Smooth muscle cell (in vitro differentiated cells): ENCODE measurements around the gene DNAJC5G. TPM values are rescaled to one million over a fixed set of nuclear protein-coding genes. Genes with fewer than 3 reads are reported as not detected.

Experiments used
- DNase-seq: peaks from one replicate; lab custom pipeline; 2025; ENCODE audit not compliant: unreplicated experiment; lab: John Stamatoyannopoulos, UW
- H2AFZ ChIP-seq: fragments of 200-600 bp; sonication (generic); 2 replicates; pipeline ENCODE4 v1.6.0; 2016; ENCODE audit warnings: antibody characterized with exemption, low read depth, mild to moderate bottlenecking
- H3F3A ChIP-seq: fragments of 200-600 bp; sonication (generic); 2 replicates; pipeline ENCODE4 v1.6.0; 2017; ENCODE audit warnings: antibody characterized with exemption, low read depth
- H3K27ac ChIP-seq: fragments of 200-600 bp; sonication (generic); 2 replicates; pipeline ENCODE4 v1.5.1; 2016; ENCODE audit warnings: low read depth, mild to moderate bottlenecking
- H3K27me3 ChIP-seq: fragments of 200-600 bp; sonication (generic); 2 replicates; pipeline ENCODE4 v1.6.1; 2016; ENCODE audit warnings: low read depth, mild to moderate bottlenecking
- H3K36me3 ChIP-seq: fragments of 200-600 bp; sonication (generic); 2 replicates; pipeline ENCODE4 v1.5.1; 2016; ENCODE audit warnings: low read depth
- H3K4me1 ChIP-seq: fragments of 200-600 bp; sonication (generic); 2 replicates; pipeline ENCODE4 v1.5.1; 2016; ENCODE audit warnings: low read depth
- H3K4me2 ChIP-seq: fragments of 200-600 bp; sonication (generic); 2 replicates; pipeline ENCODE4 v1.6.0; 2016; ENCODE audit warnings: mild to moderate bottlenecking
- H3K4me3 ChIP-seq: fragments of 200-600 bp; sonication (generic); 2 replicates; pipeline ENCODE4 v1.5.1; 2016; ENCODE audit warnings: mild to moderate bottlenecking
- H3K79me2 ChIP-seq: fragments of 200-600 bp; sonication (generic); 2 replicates; pipeline ENCODE4 v1.6.0; 2016; ENCODE audit warnings: low read depth, mild to moderate bottlenecking
- H3K9ac ChIP-seq: fragments of 200-600 bp; sonication (generic); 2 replicates; pipeline ENCODE4 v1.6.0; 2016; ENCODE audit warnings: low read depth
- H3K9me3 ChIP-seq: fragments of 200-600 bp; sonication (generic); replicated peaks from 2 replicates; pipeline ENCODE4 v1.5.1; 2016; ENCODE audit warnings: low read depth
- H4K20me1 ChIP-seq: fragments of 200-600 bp; sonication (generic); 2 replicates; pipeline ENCODE4 v1.6.0; 2016; ENCODE audit warnings: low read depth
- CTCF ChIP-seq: fragments of 200-600 bp; sonication (generic); IDR thresholded peaks from 2 replicates; pipeline ENCODE4 v1.5.1; 2017; ENCODE audit warnings: borderline replicate concordance, mild to moderate bottlenecking, antibody characterized with exemption; ENCODE audit not compliant: insufficient read depth, poor library complexity, severe bottlenecking
- WGBS: methylation state at CpG from one replicate; pipeline ENCODE4 v1.1.7; 2016; ENCODE audit warnings: low lambda C conversion rate; 5-methylcytosine and 5-hydroxymethylcytosine counted together
- polyA plus RNA-seq: library from polyadenylated mRNA; unstranded; fragments of >200 nt; fragmentation: Nextera tagmentation; extraction: Ambion mirVana; gene quantifications from 2 replicates; pipeline ENCODE4 v1.2.1, GENCODE V29; 2016
- total RNA-seq: library from RNA; depleted of rRNA; stranded (reverse); fragments of >200 nt; gene quantifications from 2 replicates; pipeline ENCODE4 v1.2.3, GENCODE V29; 2014

Gene DNAJC5G
- total and polyA plus RNA-seq, 2 experiments from 2014 or later: not detected

GRCh38 chr2:27231921-27232320 lies 43.3 kb upstream of the DNAJC5G start:
- no peaks in the 10 kb centered on the region for H3F3A ChIP-seq
- no peaks in the 10 kb centered on the region for H4K20me1 ChIP-seq
- no peak overlapping the region for H3K9ac ChIP-seq
- H2AFZ ChIP-seq: no peak overlapping the region
- peaks cover 16% of the 10 kb centered on the region for H3K36me3 ChIP-seq
- H3K27me3 ChIP-seq: no peaks in the 10 kb centered on the region
- no peak overlapping the region for H3K4me3 ChIP-seq
- H3K4me2 ChIP-seq: no peak overlapping the region
- no peaks in the 10 kb centered on the region for H3K79me2 ChIP-seq
- H3K9me3 ChIP-seq: no peaks in the 10 kb centered on the region
- no peak for TF ChIP-seq CTCF
- no peak for DNase-seq
- H3K4me1 ChIP-seq: no peaks in the 10 kb centered on the region
- H3K27ac ChIP-seq: no peak overlapping the region
- WGBS: 94% methylated on average over 13 of the region's 13 CpGs

- Histone ChIP-seq H3K4me2 (no peak overlapping the region), H3K27ac (no peak overlapping the region), H3K36me3 (peaks cover 5% of the 10 kb centered on the region), H3K4me3 (no peak overlapping the region), H3F3A (no peaks in the 10 kb centered on the region), H2AFZ (no peak overlapping the region), H4K20me1 (no peaks in the 10 kb centered on the region), H3K4me1 (no peaks in the 10 kb centered on the region), H3K79me2 (no peaks in the 10 kb centered on the region), H3K27me3 (no peaks in the 10 kb centered on the region), H3K9me3 (no peaks in the 10 kb centered on the region), H3K9ac (no peak overlapping the region)
- TF ChIP-seq CTCF: no peak
- WGBS: 98% methylated on average over 14 of the region's 14 CpGs
- no peak for DNase-seq
These were observed 41.9 kb upstream of the DNAJC5G start for GRCh38 chr2:27233341-27233740.

DNA sequence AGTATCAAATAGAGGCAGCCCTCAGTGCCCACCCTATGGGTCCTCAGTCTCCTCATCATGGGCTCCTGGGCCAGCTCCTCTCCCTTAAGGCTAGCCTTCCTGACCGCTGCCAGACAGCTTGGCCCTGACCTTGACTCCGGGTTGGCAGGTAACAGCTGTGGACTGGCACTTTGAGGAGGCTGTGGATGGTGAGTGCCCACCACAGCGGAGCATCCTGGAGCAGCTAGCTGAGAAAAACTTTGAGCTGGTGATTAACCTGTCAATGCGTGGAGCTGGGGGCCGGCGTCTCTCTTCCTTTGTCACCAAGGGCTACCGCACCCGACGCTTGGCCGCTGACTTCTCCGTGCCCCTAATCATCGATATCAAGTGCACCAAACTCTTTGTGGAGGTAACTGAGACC lies 39.1 kb upstream of the DNAJC5G start:
- no peaks in the 10 kb centered on the region for H3K27me3 ChIP-seq
- H3K4me3 ChIP-seq: no peak overlapping the region
- H3K79me2 ChIP-seq: no peaks in the 10 kb centered on the region
- H3K4me2 ChIP-seq: no peak overlapping the region
- H3K4me1 ChIP-seq: no peaks in the 10 kb centered on the region
- WGBS: 98% methylated on average over 12 of the region's 12 CpGs
- no peaks in the 10 kb centered on the region for H3K9me3 ChIP-seq
- peaks cover 4% of the 10 kb centered on the region for H3K36me3 ChIP-seq
- DNase-seq: no peak
- H3F3A ChIP-seq: no peaks in the 10 kb centered on the region
- no peaks in the 10 kb centered on the region for H4K20me1 ChIP-seq
- no peak overlapping the region for H3K27ac ChIP-seq
- H2AFZ ChIP-seq: no peak overlapping the region
- TF ChIP-seq CTCF: no peak
- no peak overlapping the region for H3K9ac ChIP-seq

DNA sequence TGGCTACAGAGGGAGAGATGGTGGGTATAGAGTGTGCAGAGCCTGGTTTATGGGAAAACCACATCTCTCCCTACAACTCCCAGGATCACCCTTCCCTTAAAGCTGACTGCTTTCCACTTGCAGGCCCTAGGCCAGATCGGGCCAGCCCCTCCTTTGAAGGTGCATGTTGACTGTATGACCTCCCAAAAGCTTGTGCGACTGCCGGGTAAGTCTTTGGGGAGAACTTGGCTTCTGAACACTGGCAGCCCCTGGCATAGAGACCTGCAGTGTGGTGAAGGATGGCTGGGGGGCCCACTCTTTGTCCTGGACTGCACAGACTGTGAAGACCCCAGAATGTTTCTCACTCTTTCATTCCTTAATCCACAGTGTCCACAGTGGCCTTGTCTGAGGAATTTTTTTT lies 38.6 kb upstream of the DNAJC5G start:
- no peak overlapping the region for H2AFZ ChIP-seq
- WGBS: 98% methylated on average over 3 of the region's 3 CpGs
- H3K27me3 ChIP-seq: no peaks in the 10 kb centered on the region
- DNase-seq: no peak
- H3F3A ChIP-seq: no peaks in the 10 kb centered on the region
- no peak overlapping the region for H3K9ac ChIP-seq
- no peak overlapping the region for H3K27ac ChIP-seq
- TF ChIP-seq CTCF: no peak
- no peak overlapping the region for H3K4me2 ChIP-seq
- H3K79me2 ChIP-seq: no peaks in the 10 kb centered on the region
- H3K9me3 ChIP-seq: no peaks in the 10 kb centered on the region
- H3K4me3 ChIP-seq: no peak overlapping the region
- H3K36me3 ChIP-seq: peaks cover 4% of the 10 kb centered on the region
- H3K4me1 ChIP-seq: no peaks in the 10 kb centered on the region
- H4K20me1 ChIP-seq: no peaks in the 10 kb centered on the region
